ENCODE results near the gene SRGAP1.

Gene SRGAP1

DNA sequence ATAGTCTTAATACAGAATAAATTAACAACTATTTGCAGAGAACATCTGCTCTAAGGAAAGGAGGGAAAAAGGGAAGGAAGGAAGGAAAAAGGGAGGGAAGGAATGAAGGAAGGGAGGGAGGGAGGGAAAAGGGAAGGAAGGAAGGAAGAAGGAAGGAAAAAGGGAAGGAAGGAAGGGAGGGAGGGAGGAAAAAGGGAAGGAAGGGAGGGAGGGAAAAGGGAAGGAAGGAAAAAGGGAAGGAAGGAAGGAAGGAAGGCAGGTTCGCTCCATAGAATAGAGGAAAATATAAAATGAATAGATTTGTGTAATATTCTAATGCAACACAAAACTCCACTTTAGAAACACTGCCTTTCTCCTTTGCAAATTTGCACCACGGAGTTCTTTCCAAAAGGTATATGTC, 361.0 kb downstream of the SRGAP1 start:
- no peak for DNase-seq (ENCODE audit: low read depth)

- no peak for DNase-seq (ENCODE audit: low read depth)
These were observed 363.0 kb downstream of the SRGAP1 start for GRCh38 chr12:64207453-64207852.

Data from CMK (cell line).